GM21367 (cell line): ENCODE results near the gene ADAMTS13.

Experiments
- ATAC-seq: cut with Tn5 transposase; IDR thresholded peaks from one replicate; pipeline ENCODE4 v1.9.1; 2021; ENCODE audit not compliant: unreplicated experiment

Gene ADAMTS13

DNA sequence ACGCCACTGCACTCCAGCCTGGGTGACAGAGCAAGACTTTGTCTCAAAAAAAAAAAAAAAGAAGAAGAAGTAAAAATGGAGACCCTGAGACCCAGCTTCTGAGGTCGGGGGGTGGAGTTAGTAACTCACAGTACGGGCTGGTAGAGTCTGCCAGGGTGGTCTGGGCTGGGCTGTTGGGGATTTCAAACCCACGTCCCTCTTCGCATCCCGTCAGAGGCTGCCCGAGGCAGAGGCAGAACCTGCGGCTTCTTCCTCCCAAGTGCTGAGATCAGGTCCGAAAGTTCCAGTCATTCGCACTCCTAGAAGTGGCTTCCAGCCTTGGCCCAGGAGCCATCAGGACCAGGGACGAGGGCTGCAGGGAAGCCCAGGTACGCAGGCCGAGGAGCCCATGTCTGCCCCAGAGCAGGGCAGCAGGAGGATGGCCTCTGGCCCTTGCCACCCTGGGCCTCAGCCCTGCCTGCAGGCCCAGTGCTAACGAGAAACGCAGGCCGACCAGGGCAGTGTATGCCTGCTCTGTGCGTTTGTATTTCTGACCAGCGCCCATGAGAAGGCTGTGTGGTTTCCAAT lies 66.6 kb downstream of the ADAMTS13 start:
- ATAC-seq, result no peak

DNA sequence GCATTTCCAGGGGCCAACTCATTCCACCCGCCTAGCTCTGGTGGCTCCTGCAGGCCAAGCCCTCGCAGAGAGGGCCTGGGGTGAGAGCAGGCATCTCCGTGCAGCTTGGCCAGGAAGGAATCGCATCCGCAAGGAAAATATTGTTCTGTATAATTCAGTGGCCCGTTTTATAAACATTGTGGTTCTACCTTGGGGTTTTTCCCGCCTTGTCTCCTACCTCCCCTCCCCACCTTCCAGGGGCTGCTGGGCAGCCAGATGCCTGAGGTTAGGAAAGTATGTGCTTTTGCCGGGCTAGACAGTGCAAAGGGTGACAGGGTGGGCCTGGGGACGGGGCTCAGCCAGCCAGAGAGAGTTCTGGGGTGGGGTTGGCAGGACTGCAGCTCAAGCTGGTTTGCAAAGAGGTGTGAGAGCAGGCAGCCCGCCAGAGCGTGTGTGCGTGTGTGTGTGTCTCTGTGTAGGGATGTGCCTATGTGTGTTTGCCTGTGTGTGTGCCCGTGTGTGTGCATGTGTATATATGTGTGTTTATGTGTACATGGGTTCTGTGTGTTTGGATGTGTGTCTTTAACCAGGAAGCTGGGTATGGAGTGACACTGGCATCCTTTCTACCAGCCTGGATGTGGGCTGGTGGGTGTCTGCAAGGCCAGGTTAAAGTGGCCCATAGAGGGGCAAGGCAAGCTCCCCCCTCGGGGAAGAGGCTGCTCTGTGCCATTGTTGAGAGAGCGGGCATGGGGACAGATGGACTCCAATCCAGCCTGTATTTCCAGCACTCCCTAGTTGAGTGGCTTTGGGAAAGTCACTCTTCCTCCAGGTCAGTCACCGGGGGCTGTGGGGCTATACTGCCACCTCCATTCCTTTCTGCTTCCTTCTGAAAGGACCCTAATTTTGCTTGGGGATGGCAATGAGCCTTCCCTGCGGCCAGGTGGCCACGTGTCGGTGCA lies 67.4 kb downstream of the ADAMTS13 start:
- ATAC-seq, result no peak

DNA sequence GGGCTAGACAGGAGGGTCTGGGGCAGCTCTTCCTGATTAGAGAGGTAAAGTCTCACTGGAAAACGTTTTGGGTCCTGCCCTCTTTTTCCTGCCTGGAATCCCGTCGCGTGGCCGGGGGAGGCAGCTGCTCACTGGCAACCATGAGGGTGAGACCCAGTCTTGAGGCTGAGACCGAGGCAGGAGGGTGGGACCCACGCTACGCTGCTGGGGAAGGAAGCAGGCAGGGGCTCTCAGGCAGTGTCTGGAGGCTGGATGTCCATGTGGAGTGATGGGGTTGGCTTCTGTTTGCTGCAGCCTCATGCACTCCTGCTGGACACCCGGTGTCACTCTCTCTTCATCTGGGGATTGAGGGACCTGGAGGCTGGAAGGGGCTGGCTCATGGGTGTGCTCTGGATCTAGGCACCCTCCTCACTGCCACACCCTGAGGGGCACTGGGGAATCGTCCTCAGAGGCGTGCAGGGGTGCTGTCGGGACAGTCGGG lies 68.1 kb downstream of the ADAMTS13 start:
- no peak for ATAC-seq

DNA sequence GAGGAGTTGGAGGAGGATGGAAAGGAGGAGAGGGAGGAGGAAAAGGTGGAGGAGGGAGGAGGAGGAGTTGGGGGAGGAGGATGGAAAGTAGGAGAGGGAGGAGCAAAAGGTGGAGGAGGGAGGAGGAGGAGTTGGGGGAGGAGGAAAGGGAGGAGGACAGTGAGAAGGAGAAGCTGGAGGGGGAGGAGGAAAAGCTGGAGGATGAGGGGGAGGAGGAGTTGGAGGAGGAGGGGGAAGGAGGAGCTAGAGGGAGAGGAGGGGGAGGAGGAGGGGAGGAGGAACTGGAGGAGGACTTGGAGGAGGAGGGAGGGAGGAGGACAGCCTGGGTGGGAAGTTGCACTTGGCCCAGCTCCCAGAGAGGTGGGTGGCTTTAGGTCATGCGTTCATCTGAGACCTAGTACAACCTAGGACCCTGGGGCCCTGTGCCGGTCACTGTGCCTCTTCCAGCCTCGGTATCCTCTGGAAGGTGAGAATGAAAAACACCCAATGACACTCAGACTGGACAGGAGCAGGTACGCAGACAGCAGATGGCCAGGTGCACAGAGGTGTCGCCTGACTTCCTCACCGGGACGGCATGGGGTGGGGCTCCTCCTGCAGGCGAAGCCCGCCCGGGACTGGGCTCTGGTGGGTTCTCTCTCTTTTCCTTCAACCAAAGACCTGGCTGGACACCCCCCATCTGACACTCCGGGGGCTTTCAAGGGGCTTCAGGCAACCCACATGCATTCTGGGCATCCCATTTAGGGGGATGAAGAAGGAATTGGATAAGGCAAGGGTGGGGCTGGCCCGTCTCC lies 68.9 kb downstream of the ADAMTS13 start:
- ATAC-seq, result no peak

DNA sequence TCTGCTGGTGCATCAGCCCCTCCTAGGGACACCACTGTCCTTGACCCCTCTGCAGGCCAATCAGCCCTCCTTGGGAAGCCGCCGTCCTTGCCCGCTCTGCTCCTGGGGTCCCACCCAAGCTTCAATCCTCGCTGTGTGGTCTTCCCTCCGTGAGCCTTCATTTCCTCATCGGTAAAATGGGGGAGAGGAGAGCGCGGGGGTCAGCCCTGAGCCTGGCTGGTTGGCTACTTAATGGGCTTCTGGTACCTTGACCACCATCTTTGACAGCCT lies 69.4 kb downstream of the ADAMTS13 start:
- ATAC-seq, result no peak

DNA sequence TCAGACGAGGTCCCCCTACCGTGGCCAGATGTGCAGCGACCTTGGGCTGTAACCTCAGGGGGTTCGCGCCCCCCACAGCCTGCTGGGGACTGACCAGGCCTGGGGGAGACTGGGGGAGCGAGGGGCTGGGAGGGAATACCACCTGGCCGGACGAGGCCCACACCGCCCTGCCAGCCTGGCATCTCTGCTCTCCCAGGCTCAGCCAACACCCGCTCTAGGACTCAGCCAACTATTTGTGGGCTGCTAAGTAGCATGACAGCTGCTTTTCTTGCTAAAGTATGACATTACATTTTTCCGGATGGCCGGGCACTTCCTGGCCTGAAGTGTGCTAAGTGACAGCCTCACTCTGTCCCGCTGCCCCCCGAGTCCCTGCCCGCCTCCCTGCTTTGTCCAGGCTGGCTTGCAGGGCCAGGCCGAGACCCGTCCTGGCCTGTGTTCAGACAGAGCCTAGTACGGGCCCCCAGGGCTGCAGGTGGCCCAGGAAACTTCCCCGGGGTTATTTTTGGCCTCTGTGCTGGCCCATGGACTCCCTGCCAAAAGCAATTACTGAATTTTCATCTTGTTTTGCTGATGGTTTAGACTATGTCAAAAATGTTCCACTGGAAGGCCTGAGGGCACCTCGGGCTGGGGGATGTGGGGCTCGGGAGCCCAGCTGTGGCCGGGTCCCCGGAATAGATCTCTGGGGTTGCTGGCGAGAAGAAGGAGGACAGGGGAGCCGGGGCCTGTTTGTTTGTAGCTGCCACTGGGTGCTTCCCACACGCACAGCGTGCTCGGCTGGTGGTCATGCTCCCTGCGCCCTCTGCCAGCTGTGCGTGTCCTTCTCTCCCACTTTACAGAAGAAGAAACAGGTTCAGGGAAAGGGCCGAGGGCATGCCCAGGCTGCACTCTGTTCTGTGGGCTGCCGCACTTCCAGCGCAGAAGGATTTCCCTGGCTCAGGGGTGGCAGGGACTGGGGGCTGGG lies 70.2 kb downstream of the ADAMTS13 start:
- ATAC-seq, result no peak

DNA sequence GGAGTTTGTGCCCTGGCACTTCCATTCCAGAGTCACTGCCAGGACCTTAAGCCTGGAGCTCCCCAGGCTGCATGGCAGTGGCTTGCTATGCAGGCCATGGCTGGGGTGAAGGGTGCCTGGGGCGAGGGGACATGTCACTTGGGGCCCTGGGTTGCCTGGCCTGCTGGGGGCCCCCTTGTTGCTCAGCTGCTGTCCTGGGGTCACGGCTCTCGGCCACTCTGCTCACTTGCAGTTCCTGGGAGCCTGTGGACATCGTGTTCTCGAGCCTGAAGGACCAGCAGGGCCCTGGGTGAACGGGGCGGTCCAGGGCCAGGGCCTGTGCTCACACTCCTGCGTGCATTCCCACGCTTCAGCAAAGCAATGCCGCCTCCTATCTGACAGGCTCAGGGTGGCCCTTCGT lies 71.3 kb downstream of the ADAMTS13 start:
- ATAC-seq, result no peak

DNA sequence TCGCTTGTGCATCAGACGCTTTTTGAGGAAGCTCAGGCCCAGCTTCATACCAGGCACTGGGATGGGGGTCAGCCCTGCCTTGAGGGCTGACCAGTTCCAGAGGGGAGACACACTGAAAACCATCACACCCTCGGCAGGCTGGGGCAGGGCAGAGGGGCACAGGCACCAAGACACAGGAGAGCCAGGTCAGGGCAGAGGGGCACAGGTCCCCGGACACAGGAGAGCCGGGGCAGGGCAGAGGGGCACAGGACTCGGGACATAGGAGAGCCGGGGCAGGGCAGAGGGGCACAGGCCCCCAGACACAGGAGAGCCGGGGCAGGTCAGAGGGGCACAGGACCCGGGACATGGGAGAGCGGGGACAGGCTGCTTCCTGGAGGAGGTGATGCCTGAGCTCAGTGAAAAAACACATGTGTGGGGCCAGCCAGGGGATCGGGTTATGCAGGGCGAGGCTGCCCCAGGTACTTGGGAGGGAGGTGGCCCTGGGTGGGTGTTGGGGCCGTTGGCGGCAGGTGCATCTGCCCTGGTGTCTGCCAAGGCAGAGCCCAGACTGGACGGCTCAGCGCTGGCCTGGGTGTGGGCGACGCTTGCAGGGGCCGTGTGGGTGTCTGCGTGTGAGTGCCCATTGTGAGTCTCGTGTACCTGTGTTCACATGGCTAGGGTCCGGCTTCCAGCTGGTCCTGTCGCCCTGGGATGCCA lies 71.8 kb downstream of the ADAMTS13 start:
- no peak for ATAC-seq

DNA sequence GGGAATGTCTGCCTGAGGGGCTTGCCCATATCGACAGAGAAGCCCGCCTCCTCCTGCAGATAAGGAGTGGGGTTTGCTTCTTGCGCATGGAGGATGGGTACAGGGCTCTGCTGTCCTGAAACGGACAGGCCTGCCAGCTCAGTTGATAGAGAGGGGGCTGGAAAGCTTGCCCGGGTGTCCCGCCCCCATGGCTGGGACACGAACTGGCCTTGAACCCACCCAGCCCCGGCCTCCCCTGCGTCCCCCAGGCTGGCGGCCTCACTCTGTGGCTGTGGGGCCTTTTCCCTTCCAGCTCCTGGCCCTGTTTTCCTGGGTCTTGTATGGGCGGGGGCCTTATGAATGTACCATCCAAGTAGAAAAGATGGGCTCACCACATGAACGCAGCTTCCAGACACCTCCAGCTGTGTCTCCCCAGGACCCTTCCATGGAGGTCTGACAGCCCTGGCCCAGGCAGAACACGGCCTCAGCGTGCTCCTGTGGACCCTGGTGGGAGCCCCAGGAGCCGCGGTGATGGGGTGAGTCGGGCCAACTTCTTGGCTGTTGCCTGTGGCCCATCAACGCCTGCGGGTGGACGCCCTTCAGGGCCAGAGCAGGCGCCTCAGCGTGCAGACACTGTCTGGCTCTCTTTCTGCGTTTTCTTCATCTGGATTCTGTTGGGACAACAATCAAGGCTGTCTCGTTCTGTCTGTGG lies 72.6 kb downstream of the ADAMTS13 start:
- no peak for ATAC-seq

DNA sequence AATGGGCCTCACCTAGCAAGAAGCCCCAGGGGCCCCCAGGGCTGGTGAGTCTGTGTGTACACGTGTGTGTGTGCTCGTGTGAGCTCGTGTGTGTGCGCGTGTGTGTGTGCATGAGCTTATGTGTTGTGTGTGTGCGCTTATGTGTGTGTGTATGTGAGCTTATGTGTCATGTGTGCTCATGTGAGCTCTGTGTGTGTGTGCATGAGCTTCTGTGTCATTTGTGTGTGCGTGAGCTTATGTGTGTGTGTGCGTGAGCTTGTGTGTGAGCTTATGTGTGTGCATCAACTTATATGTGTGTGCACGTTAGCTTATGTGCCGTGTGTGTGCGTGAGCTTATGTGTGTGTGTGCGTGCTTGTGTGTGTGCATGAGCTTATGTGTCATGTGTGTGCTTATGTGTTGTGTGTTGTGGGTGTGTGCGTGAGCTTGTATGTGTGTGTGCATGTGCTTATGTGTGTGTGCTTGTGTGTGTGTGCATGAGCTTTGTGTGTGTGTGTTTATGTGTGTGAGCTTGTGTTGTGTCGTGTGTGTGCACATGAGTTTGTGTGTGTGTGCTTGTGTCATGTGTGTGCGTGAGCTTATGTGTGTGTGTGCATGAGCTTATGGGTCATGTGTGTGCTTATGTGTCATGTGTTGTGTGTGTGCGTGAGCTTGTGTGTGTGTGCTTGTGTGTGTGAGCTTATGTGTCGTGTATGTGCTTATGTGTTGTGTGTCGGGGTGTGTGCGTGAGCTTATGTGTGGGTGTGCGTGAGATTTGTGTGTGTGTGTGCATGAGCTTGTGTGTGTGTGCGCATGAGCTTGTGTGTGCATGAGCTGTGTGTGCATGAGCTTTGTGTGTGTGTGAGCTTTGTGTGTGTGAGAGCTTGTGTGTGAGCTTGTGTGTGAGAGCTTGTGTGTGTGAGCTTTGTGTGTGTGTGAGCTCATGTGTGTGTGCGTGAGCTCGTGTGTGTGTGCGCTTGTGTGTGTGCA lies 73.4 kb downstream of the ADAMTS13 start:
- no peak for ATAC-seq

DNA sequence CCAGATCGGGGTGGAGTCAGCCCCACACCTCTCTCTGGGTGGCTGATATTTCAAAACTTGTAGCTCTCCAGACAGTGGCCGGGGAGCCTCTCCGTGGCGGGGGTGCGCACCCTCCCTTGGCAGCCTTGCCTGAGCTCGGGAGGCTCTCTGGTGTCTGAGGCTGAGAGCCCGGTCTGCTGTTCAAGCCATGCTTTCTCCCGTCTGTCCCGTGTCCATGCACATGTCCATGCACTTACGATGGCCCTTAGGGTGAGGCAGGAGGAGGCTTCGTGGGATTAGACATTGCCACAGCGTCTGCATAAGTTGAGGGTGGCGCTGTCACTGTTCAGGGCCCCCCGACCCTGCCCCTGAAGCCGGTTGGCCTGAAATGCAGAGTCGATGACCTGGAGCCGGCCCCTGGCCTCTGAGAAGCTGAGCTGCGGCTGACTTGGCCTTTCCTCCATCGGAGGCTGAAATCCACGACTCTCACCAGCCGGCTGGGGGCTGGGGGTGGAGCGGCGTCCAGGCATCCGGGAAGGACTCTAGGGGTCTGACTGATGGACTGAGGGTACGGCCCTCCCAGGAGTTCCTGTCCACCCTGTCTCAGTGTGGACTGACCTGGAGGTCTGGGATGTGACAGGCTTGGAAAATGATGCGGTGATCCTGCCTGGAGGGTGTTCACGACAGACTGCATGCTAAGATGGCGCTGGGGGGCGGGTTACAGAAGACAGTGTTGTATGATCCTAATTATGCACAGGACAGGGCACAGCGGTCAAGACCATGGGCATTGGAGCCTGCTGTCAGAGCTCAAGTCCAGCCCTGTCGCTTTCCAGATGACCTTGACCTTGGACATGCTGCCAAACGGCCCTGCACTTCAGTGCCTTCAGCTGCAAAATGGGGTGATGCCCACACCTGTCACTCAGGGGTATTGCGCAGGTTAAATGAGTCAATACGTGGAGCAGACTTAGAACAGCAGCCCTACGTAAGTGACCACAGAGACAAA lies 75.0 kb downstream of the ADAMTS13 start:
- no peak for ATAC-seq

DNA sequence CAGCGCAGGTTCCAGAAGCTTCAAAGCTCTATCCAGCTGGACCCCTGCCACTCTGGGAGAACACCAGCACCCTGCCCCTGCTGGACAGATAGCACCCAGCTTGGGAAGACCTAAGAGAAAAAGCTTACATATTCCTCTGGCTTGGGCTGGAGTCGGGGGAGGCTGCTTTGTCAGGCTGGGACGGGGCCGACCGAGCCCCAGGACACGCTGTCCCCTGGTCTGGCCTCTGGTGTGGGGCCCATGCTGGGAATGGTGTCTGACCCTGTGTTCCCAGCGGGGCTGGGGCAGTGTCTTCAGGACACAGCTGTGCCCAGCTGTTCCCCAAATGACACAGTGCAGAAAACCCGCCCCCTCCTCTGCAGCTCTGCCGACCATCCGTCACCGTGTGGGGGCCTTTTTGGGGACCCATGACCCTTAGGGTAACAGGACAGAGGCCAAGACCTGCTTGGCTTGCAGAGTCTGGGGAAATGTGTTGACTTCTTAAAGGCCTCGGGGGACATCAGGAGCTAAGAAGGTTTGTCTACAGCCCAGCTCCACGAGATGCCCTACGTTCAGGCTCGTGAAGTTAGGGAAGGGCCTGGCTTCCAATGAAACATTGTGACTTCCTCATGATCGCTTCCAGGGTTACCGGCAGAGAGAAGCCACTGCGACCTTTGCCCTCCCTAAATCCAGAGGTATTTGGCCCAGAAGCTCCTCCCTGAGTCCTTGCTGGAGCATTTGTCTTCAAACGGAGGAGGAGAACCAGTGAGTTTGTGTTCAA lies 77.1 kb downstream of the ADAMTS13 start:
- no peak for ATAC-seq

DNA sequence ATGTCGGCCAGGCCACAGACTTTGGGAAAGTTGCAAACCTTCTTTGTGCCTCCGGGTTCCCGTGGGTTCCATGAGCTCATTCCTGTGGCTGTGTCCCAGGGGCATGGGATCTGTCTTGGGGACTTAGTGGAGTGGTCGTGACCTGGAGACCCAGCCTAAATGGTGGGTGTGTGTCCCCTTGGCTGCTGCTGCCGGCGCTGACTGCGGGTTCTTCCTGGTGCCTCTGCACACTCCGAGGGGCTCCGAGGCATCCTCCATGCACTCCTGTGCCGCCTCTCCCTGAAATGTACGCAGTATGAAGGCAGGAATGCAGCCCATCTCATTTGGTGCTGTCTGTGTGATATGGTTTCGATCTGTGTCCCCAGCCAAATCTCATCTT lies 77.7 kb downstream of the ADAMTS13 start:
- no peak for ATAC-seq

DNA sequence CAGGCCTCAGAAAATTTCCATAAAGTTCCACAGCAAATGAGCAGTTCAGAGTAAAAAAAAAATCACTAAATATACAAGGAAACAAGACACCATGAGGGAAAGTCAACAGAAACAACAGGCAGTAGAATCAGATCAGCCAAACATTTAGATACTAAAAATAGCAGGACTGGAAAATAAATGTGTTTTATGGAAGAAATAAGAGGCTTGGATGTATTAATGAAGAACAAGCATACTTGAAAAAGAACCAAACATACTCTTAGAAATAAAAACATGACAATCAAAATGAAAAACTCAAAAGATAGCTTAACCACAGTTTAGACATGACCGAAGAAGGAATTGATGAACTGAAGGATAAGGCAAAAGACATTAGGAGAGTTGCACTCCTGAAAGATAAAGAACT lies 79.9 kb downstream of the ADAMTS13 start:
- ATAC-seq, result no peak

DNA sequence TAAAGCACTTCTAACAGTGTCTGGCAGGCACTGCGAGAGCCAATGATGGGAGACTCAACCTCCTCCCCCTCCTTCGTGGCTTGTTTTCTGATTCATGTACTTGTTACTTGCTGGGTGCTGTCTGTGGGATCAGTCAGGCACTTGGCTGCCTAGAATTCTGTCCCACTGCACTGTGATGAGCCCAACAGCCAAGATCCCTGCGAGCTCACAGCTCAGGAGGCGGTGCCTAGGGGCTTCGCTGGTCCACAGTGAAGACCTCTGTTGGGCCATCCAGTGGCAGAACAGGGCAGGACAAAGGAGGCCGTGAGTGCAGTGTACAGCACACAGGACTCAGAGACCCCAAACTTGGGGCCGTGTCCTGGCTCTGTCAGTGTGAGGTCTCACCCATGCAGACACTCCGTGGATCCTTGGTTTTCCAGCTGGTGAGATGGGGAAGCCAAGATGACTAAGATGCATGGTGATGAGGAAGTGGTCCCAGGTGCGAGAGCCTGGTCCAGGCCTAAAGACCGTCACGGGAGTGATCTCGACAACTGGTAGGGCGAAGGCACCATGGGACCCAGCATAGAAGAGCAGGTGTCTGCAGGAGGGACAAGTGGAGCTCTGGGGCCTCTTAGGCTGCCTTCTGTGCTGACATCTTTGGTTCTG lies 83.1 kb downstream of the ADAMTS13 start:
- no peak for ATAC-seq
